H1 (cell line): ENCODE results near the gene ARHGEF40. TPM values are rescaled to one million over a fixed set of nuclear protein-coding genes. Genes with fewer than 3 reads are reported as not detected.

Experiments
- BRCA1 ChIP-seq: IDR thresholded peaks from 2 replicates; pipeline ENCODE4 v1.6.1; 2012; ENCODE audit warnings: low read depth, low read length, improper control_type of control experiment
- CBX5 ChIP-seq: fragments of 300-800, 300-1000 bp; sonication (generic); IDR thresholded peaks from 2 replicates; pipeline ENCODE4 v1.7.1; 2016; ENCODE audit warnings: antibody characterized with exemption, low read length, low read depth
- CHD1 ChIP-seq: IDR thresholded peaks from 2 replicates; pipeline ENCODE4 v1.6.1; 2012; ENCODE audit warnings: low read depth, low read length, improper control_type of control experiment
- FOSL1 ChIP-seq: IDR thresholded peaks from 2 replicates; pipeline ENCODE4 v1.6.1; 2011; ENCODE audit warnings: mild to moderate bottlenecking, low read depth, low read length, moderate library complexity; ENCODE audit not compliant: insufficient read depth
- MAFK ChIP-seq: IDR thresholded peaks from 2 replicates; pipeline ENCODE4 v1.6.1; 2012; ENCODE audit warnings: low read depth, mild to moderate bottlenecking, improper control_type of control experiment, low read length
- POLR2A ChIP-seq, 2 experiments: IDR thresholded peaks; 1 replicate in 1 of 2; 2 replicates in 1 of 2; pipeline ENCODE4 v1.6.1; 2011; ENCODE audit warnings: low read depth in 2 of 2, low read length in 2 of 2, mild to moderate bottlenecking in 2 of 2; ENCODE audit errors: control extremely low read depth in 1 of 2
- SIN3A ChIP-seq, 2 experiments: IDR thresholded peaks in 1 of 2; conservative IDR thresholded peaks in 1 of 2; 2 replicates each; pipeline ENCODE4 v1.6.1; 2011 to 2012; ENCODE audit warnings: low read length in 2 of 2, improper control_type of control experiment in 1 of 2, low read depth in 1 of 2, mild to moderate bottlenecking in 1 of 2
- TCF12 ChIP-seq: IDR thresholded peaks from 2 replicates; pipeline ENCODE4 v1.6.1; 2011; ENCODE audit warnings: low read depth, mild to moderate bottlenecking, low read length
- polyA plus RNA-seq, 7 experiments: library from polyadenylated mRNA; depleted of rRNA in 3 of 7; stranded (reverse) in 5 of 7; unstranded in 2 of 7; fragments of >200 nt in 5 of 7; fragments of 200-250 nt in 2 of 7; gene quantifications; 1 replicate in 5 of 7; 2 replicates in 1 of 7; 4 replicates in 1 of 7; pipeline versions ENCODE4 v1.2.1 to v1.2.3, GENCODE V29; 2011 to 2013; ENCODE audit warnings: missing spikeins in 2 of 7, mixed read lengths in 2 of 7
- total RNA-seq: library from RNA; stranded (reverse); fragmentation: NEBNext Ultra II Directional; extraction: Animal tissue kit (Norgen Biotek cat#: 25700); gene quantifications from 2 replicates; pipeline ENCODE4 v1.2.1, GENCODE V29; 2021
- TF ChIP-seq, protein P1 (sequence below): fragments of 300-600 bp; sonication (generic); IDR thresholded peaks from 2 replicates; pipeline ENCODE4 v1.7.1; 2012; ENCODE audit warnings: low read length, moderate library complexity, mild to moderate bottlenecking, inconsistent platforms; ENCODE audit not compliant: insufficient replicate concordance
- TF ChIP-seq, protein P2 (sequence below): IDR thresholded peaks from 2 replicates; pipeline ENCODE4 v1.6.1; 2012; ENCODE audit warnings: inconsistent platforms

ARHGEF40 gene
- total and polyA plus RNA-seq, 2 of the 8 experiments (the other 6 are each of a cell fraction or from before 2014, with no cell fraction given): 53.1 to 101 TPM

DNA sequence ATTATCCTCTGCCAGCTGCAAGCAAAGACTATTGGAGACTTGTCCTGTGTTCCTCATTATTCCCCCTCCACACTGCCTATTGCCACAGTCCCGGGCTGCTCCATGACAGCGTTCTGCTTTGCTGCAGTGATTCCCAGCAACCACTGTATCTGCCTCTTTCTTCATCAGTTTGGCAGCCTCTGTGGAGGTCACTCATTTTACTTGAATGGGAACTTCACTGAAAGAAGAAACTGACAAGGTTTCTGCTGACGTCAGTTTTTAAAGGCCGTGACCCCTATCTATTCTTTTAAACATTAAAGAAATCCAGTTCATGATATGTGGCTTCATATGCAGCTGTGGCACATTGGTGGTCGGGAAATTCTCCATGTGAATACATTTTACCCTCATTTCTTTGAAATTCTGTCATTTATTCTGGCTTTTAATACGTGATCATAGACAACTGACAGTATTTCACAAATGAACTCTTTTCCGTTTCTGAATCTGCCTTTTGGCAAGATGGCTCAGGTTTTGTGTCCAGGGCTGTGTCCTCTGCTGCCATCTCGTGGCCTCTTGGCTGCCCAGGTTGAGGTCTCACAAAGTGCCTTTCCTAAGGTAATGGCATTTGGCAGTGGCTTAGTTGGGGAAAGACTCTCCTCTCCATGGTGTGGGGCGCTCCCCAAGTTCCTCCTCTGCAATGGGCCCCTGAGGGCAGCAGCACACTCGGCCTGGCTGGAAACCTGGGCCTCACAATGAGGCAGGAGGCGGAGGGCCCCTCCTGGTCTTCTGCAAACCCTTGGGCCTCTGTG, 36.6 kb downstream of the ARHGEF40 start (continued):
- no peak for TF ChIP-seq BRCA1
- no peak for TF ChIP-seq TCF12
- TF ChIP-seq, protein P1, sequence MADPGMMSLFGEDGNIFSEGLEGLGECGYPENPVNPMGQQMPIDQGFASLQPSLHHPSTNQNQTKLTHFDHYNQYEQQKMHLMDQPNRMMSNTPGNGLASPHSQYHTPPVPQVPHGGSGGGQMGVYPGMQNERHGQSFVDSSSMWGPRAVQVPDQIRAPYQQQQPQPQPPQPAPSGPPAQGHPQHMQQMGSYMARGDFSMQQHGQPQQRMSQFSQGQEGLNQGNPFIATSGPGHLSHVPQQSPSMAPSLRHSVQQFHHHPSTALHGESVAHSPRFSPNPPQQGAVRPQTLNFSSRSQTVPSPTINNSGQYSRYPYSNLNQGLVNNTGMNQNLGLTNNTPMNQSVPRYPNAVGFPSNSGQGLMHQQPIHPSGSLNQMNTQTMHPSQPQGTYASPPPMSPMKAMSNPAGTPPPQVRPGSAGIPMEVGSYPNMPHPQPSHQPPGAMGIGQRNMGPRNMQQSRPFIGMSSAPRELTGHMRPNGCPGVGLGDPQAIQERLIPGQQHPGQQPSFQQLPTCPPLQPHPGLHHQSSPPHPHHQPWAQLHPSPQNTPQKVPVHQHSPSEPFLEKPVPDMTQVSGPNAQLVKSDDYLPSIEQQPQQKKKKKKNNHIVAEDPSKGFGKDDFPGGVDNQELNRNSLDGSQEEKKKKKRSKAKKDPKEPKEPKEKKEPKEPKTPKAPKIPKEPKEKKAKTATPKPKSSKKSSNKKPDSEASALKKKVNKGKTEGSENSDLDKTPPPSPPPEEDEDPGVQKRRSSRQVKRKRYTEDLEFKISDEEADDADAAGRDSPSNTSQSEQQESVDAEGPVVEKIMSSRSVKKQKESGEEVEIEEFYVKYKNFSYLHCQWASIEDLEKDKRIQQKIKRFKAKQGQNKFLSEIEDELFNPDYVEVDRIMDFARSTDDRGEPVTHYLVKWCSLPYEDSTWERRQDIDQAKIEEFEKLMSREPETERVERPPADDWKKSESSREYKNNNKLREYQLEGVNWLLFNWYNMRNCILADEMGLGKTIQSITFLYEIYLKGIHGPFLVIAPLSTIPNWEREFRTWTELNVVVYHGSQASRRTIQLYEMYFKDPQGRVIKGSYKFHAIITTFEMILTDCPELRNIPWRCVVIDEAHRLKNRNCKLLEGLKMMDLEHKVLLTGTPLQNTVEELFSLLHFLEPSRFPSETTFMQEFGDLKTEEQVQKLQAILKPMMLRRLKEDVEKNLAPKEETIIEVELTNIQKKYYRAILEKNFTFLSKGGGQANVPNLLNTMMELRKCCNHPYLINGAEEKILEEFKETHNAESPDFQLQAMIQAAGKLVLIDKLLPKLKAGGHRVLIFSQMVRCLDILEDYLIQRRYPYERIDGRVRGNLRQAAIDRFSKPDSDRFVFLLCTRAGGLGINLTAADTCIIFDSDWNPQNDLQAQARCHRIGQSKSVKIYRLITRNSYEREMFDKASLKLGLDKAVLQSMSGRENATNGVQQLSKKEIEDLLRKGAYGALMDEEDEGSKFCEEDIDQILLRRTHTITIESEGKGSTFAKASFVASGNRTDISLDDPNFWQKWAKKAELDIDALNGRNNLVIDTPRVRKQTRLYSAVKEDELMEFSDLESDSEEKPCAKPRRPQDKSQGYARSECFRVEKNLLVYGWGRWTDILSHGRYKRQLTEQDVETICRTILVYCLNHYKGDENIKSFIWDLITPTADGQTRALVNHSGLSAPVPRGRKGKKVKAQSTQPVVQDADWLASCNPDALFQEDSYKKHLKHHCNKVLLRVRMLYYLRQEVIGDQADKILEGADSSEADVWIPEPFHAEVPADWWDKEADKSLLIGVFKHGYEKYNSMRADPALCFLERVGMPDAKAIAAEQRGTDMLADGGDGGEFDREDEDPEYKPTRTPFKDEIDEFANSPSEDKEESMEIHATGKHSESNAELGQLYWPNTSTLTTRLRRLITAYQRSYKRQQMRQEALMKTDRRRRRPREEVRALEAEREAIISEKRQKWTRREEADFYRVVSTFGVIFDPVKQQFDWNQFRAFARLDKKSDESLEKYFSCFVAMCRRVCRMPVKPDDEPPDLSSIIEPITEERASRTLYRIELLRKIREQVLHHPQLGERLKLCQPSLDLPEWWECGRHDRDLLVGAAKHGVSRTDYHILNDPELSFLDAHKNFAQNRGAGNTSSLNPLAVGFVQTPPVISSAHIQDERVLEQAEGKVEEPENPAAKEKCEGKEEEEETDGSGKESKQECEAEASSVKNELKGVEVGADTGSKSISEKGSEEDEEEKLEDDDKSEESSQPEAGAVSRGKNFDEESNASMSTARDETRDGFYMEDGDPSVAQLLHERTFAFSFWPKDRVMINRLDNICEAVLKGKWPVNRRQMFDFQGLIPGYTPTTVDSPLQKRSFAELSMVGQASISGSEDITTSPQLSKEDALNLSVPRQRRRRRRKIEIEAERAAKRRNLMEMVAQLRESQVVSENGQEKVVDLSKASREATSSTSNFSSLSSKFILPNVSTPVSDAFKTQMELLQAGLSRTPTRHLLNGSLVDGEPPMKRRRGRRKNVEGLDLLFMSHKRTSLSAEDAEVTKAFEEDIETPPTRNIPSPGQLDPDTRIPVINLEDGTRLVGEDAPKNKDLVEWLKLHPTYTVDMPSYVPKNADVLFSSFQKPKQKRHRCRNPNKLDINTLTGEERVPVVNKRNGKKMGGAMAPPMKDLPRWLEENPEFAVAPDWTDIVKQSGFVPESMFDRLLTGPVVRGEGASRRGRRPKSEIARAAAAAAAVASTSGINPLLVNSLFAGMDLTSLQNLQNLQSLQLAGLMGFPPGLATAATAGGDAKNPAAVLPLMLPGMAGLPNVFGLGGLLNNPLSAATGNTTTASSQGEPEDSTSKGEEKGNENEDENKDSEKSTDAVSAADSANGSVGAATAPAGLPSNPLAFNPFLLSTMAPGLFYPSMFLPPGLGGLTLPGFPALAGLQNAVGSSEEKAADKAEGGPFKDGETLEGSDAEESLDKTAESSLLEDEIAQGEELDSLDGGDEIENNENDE: no peak
- no peak for TF ChIP-seq SIN3A (conservative IDR thresholded peaks at IDR 0.05 in 1 of 2, IDR thresholded peaks at IDR 0.05 in 1 of 2; ENCODE audit: low read depth in 1 of 2, low read length in 2 of 2)
- no peak for TF ChIP-seq CBX5
- TF ChIP-seq FOSL1: no peak
- TF ChIP-seq, protein P2, sequence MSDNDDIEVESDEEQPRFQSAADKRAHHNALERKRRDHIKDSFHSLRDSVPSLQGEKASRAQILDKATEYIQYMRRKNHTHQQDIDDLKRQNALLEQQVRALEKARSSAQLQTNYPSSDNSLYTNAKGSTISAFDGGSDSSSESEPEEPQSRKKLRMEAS: no peak
- 0 out of 3 replicates have a peak, but pooled peaks of 1 of the 2 experiments have one; percentile 25 for TF ChIP-seq POLR2A (IDR thresholded peaks at IDR 0.05; ENCODE audit: control extremely low read depth in 1 of 2, low read depth in 2 of 2, low read length in 2 of 2)
- no peak for TF ChIP-seq MAFK
- no peak for TF ChIP-seq CHD1
